Stomach (tissue), 9 donors: ENCODE data around the gene TBPL1. TPM values are rescaled to one million over a fixed set of nuclear protein-coding genes. Genes with fewer than 3 reads are reported as not detected.
"Not testable (repeated sequence)": the region's sequence is repeated elsewhere in the genome, so short reads cannot be mapped to it uniquely, and the experiment has no call there.

Experiments
- DNase-seq, 2 donors: peaks; one replicate each; pipeline versions ENCODE4 v3.0.0 to v3.0.0-alpha.2; 2013 to 2019
- H3K27ac ChIP-seq, 5 donors: fragments of 200-600 bp in 4 of 5; sonication (generic) in 4 of 5; one replicate each; pipeline ENCODE4 v1.5.1; 2013 to 2019; ENCODE audit warnings: mild to moderate bottlenecking in 1 of 5, moderate library complexity in 1 of 5
- H3K27me3 ChIP-seq, 3 donors: fragments of 200-600 bp; sonication (generic); one replicate each; pipeline ENCODE4 v1.5.1; 2017 to 2019; ENCODE audit warnings: mixed run types in 1 of 3
- H3K36me3 ChIP-seq, 4 donors: fragments of 200-600 bp; sonication (generic); 1 replicate in 3 of 4; 2 replicates in 1 of 4; pipeline ENCODE4 v1.5.1; 2016 to 2019
- H3K4me1 ChIP-seq, 4 donors: fragments of 200-600 bp; sonication (generic); one replicate each; pipeline ENCODE4 v1.5.1; 2016 to 2019
- H3K4me3 ChIP-seq, 4 donors: fragments of 200-600 bp; sonication (generic) in 3 of 4; one replicate each; pipeline ENCODE4 v1.5.1; 2016 to 2019; ENCODE audit warnings: mild to moderate bottlenecking in 1 of 4
- H3K9me3 ChIP-seq, 4 donors: fragments of 200-600 bp; sonication (generic); one replicate each; pipeline ENCODE4 v1.5.1; 2016 to 2019
- EP300 ChIP-seq: sonication (generic); formaldehyde crosslinking; IDR thresholded peaks from one replicate; pipeline ENCODE4 v1.6.1; 2017; ENCODE audit warnings: antibody characterized with exemption
- POLR2A ChIP-seq, 4 donors: fragments of 450-650 bp; IDR thresholded peaks; one replicate each; pipeline ENCODE4 v1.6.1; 2016; ENCODE audit warnings: antibody characterized with exemption in 4 of 4, control low read depth in 2 of 4, mild to moderate bottlenecking in 1 of 4, moderate library complexity in 1 of 4
- POLR2AphosphoS5 ChIP-seq, 3 donors: sonication (generic); formaldehyde crosslinking; IDR thresholded peaks; one replicate each; pipeline ENCODE4 v1.6.1; 2016; ENCODE audit warnings: antibody characterized with exemption in 3 of 3
- WGBS, 5 donors: extraction: QIAGEN DNeasy Blood & Tissue Kit in 3 of 5; methylation state at CpG; one replicate each; pipeline versions ENCODE4 v1.1.5 to v1.1.7; 2013 to 2018; 5-methylcytosine and 5-hydroxymethylcytosine counted together
- intact Hi-C: fragments of 100-400 bp; cut with DNase I; formaldehyde crosslinking; loops from one replicate; pipeline ENCODE4 v1.15.1; 2023; ENCODE audit warnings: low total_unique reads
- polyA plus RNA-seq, 3 donors: library from polyadenylated mRNA; stranded (reverse); fragments of 200-250 nt; gene quantifications; one replicate each; pipeline ENCODE4 v1.2.3, GENCODE V29; 2013
- total RNA-seq, 5 donors: library from RNA; depleted of rRNA; stranded (reverse); fragments of >200 nt; gene quantifications; one replicate each; pipeline versions ENCODE4 v1.1.0 to v1.2.3, GENCODE V29; 2014 to 2016
- TF ChIP-seq, protein P1 (sequence below), 7 experiments: fragments of 450-650 bp in 4 of 7; fragments of 200-600 bp in 3 of 7; sonication (generic) in 3 of 7; IDR thresholded peaks; one replicate each; pipeline ENCODE4 v1.5.1; 2016 to 2019; ENCODE audit warnings: antibody characterized with exemption in 7 of 7, control low read depth in 2 of 7, mild to moderate bottlenecking in 1 of 7
- donor health status: healthy with polysubstance abuse.
- donor health status: Bipolar disorder and iron deficiency.
- donor health status: healthy.

The TBPL1 gene
- total and polyA plus RNA-seq, 8 donors, result 0.29 to 67.7 (median 17.7) TPM

DNA sequence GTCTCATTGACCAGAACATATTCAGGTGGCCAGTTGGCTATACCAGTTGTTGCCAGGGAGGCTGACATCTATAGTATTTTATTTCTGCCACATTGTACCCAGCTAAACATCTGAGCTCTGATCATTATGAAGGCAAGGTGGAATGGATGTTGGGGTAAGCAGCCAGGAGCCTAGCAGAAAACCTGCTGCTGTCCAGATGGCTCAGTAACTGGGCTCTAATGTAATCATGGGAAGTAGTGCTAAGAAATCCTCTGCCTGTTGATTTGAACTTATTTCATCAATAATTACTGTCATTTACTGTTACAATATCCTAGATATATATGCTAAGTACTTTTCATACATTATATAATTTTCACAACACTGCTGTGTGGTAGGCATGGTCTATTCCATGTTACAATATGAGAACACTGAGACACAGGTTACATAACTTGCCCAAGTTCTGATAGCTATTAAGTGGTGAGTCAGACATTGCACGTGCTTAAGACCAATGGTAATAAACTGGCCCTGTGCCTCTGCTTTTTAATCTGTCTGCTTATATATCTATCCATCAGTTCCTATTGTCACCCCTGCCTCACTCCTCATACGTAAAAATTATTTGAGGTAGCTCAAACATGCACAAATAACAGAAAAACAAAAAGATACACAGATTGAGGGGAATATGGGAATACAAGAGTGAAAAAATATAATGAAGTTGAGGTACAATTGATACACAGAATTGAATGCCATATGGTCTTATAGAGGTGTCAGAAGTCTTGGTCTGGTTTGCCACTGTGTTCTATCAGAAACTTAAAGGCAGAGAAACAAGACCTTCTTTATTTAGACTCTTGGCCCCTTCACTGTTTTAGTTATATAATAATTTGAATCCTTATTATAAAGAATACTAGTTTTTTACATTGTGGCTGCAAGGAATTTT lies 25.2 kb downstream of the TBPL1 start:
- no peaks in the 10 kb centered on the region for H3K27me3 ChIP-seq
- no peak overlapping the region for H3K27ac ChIP-seq
- H3K4me3 ChIP-seq, result no peak overlapping the region
- peak in 1 of 2 donors; percentile 43 for DNase-seq
- 25 to 37% (median 36%) methylated on average over 2 of the region's 2 CpGs for WGBS, 5 donors
- peaks cover 12 to 28% (median 23%) of the 10 kb centered on the region in 4 donors for H3K36me3 ChIP-seq
- TF ChIP-seq POLR2A (IDR thresholded peaks at IDR 0.05), result no peak
- TF ChIP-seq EP300, result no peak
- TF ChIP-seq POLR2AphosphoS5 (IDR thresholded peaks at IDR 0.05), result peak in 1 of 3 donors; percentile 43
- intact Hi-C loops, result loop anchor here (5.0 kb wide), 1 partner anchor 84 kb away; no protein-coding TSS in a partner anchor
- peaks cover 15 to 32% (median 23%) of the 10 kb centered on the region in 4 donors for H3K4me1 ChIP-seq
- no peaks in the 10 kb centered on the region for H3K9me3 ChIP-seq

DNA sequence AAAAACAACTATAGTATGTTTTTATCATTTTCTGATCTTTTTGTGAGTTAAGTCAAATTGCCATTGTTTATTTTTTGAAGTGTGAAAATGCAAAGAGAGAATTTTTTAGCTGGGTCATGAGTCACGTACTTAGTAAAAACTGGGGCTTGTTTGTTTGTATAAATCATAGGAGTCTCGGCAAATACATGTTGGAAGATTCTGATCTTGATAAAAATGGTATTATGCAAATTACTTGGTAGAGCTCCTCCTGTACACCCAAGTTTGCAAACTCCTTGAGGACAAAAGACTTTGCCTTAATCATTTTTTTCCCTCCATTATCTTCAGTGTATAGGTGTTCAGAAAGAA lies 25.8 kb downstream of the TBPL1 start:
- no peak overlapping the region for H3K4me3 ChIP-seq
- intact Hi-C loops, result loop anchor here (5.0 kb wide), 1 partner anchor 83 kb away; no protein-coding TSS in a partner anchor
- WGBS, 5 donors, result 19 to 46% (median 29%) methylated on average over 2 of the region's 2 CpGs

DNA sequence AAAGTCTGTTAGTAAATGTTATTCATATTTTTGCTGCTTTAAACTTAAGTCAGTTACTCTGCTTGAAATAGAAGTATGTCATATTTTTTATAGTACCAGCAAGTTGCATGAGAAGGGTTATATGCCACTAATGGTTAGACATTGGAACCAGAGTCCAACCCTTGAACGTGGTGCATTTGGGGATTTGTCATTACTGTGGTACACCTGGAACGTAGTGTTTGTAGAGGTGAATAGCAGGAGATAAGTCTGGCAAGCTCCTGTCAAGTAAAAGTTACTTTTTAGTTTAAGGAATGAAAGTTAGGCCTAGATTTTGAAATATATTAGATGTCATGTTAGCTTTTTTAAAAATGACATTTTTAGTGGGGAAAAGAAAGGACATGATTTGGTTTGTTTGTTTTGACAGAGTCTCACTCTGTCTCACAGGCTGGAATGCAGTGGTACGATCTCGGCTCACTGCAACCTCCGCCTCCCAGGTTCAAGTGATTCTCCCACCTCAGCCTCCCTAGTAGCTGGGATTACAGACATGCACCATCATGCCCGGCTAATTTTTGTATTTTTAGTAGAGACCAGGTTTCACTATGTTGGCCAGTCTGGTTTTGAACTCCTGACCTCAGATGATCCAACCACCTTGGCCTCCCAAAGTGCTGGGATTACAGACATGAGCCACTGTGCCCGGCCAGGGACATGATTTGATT lies 26.4 kb downstream of the TBPL1 start:
- not testable (repeated sequence) for H3K9me3 ChIP-seq, H3K4me3 ChIP-seq, DNase-seq, H3K27me3 ChIP-seq, H3K27ac ChIP-seq
- Histone ChIP-seq H3K36me3 (peaks cover 12 to 37% (median 32%) of the 10 kb centered on the region in 4 donors), H3K4me1 (peaks cover 15 to 26% (median 22%) of the 10 kb centered on the region in 4 donors)
- WGBS, 5 donors, result 82 to 88% (median 86%) methylated on average over 7 of the region's 7 CpGs
- intact Hi-C loops, result loop anchor here (5.0 kb wide), 1 partner anchor 83 kb away; no protein-coding TSS in a partner anchor

More for the DNA sequence above, 25.8 kb downstream of the TBPL1 start:
- no peak for DNase-seq
- Histone ChIP-seq H3K27me3 (no peaks in the 10 kb centered on the region), H3K4me1 (peaks cover 15 to 26% (median 22%) of the 10 kb centered on the region in 4 donors), H3K9me3 (no peaks in the 10 kb centered on the region), H3K27ac (no peak overlapping the region), H3K36me3 (peaks cover 12 to 34% (median 29%) of the 10 kb centered on the region in 4 donors)
- TF ChIP-seq EP300 (no peak), POLR2A (IDR thresholded peaks at IDR 0.05) (no peak), POLR2AphosphoS5 (IDR thresholded peaks at IDR 0.05) (no peak)
- TF ChIP-seq, protein P1, sequence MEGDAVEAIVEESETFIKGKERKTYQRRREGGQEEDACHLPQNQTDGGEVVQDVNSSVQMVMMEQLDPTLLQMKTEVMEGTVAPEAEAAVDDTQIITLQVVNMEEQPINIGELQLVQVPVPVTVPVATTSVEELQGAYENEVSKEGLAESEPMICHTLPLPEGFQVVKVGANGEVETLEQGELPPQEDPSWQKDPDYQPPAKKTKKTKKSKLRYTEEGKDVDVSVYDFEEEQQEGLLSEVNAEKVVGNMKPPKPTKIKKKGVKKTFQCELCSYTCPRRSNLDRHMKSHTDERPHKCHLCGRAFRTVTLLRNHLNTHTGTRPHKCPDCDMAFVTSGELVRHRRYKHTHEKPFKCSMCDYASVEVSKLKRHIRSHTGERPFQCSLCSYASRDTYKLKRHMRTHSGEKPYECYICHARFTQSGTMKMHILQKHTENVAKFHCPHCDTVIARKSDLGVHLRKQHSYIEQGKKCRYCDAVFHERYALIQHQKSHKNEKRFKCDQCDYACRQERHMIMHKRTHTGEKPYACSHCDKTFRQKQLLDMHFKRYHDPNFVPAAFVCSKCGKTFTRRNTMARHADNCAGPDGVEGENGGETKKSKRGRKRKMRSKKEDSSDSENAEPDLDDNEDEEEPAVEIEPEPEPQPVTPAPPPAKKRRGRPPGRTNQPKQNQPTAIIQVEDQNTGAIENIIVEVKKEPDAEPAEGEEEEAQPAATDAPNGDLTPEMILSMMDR (IDR thresholded peaks at IDR 0.05), result no peak

DNA sequence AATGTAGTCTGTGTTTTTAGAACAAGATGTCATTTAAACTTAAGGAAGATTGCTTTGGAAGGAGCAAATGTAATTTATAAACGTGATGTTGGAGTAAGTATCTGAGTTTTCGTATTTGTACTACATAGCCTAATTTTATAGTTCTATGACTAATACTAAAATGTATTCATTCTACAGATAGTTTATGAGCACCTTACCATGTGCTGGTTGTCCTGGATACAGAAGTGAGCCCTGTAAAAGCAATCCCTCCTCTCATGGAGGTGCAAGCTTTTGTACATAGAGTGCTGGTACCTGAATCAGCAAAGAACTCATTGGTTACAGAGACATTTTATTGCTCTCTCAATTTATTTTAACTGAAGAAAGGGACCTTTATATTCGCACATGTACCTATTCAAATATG lies 27.1 kb downstream of the TBPL1 start:
- intact Hi-C loops, result no loop called here
- Histone ChIP-seq H3K4me1 (peaks cover 15 to 26% (median 22%) of the 10 kb centered on the region in 4 donors), H3K4me3 (no peak overlapping the region), H3K27me3 (no peaks in the 10 kb centered on the region), H3K9me3 (no peaks in the 10 kb centered on the region), H3K36me3 (peaks cover 15 to 45% (median 38%) of the 10 kb centered on the region in 4 donors), H3K27ac (no peak overlapping the region)
- WGBS, 5 donors, result 86 to 95% (median 90%) methylated on average over 3 of the region's 3 CpGs
- DNase-seq, result no peak
- no peak for TF ChIP-seq POLR2A (IDR thresholded peaks at IDR 0.05)
- TF ChIP-seq EP300, result no peak
- TF ChIP-seq, protein P1 (IDR thresholded peaks at IDR 0.05), result no peak
- TF ChIP-seq POLR2AphosphoS5 (IDR thresholded peaks at IDR 0.05), result no peak
